Measurements from ENCODE around the gene PWWP2B. TPM values are rescaled to one million over a fixed set of nuclear protein-coding genes. Genes with fewer than 3 reads are reported as not detected.

PWWP2B gene
- total and polyA plus RNA-seq, 2 experiments from 2014 or later = 2.3 to 12.8 TPM

DNA sequence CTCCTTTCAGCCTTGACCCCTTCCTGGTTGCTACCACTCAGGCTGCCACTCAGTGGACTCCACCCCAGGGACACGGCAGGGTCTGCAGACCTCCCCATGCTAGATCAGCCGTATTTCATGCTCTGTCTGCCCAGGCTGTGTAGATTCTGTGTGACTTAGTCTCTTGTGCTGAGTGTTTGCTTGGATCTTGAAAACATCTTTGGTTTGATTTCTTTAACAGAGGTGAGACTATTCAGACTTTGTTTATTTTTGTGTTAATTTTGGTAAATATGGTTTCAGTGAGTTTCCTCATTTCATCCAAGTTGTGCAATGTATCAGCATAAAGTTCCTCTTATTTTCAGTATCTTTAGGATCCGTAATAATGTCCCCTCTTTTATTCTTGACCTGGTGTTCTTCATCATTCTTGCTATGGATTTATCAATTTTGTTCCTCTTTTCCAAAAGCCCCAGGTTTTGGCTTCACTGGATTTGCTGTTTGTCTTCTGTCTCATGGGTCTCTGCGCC lies 21.2 kb upstream of the PWWP2B start:
- no peak overlapping the region for H3K27ac Mint-ChIP-seq
- Histone ChIP-seq H3K27ac (ENCODE audit: low read depth) (no peak overlapping the region), H3K36me3 (ENCODE audit: insufficient read depth) (no peaks in the 10 kb centered on the region), H2AFZ (peak overlapping the region; percentile 76), H3K9me2 (ENCODE audit: insufficient read depth) (no peaks in the 10 kb centered on the region), H3K4me3 (no peak overlapping the region), H3F3A (replicated peaks; ENCODE audit: low read depth) (no peaks in the 10 kb centered on the region), H4K20me1 (replicated peaks; ENCODE audit: insufficient read depth) (no peaks in the 10 kb centered on the region), H3K27me3 (ENCODE audit: insufficient read depth) (no peaks in the 10 kb centered on the region), H3K4me1 (ENCODE audit: insufficient read depth) (no peaks in the 10 kb centered on the region), H3K79me2 (replicated peaks; ENCODE audit: insufficient read depth) (no peaks in the 10 kb centered on the region), H3K4me2 (no peak overlapping the region)
- H3K9me3 Mint-ChIP-seq = no peaks in the 10 kb centered on the region
- no peak for ATAC-seq
- H3K4me3 Mint-ChIP-seq = no peak overlapping the region
- H3K4me1 Mint-ChIP-seq = peaks cover 8% of the 10 kb centered on the region
- TF ChIP-seq NANOG (IDR thresholded peaks at IDR 0.05; ENCODE audit: borderline replicate concordance) = no peak
- TF ChIP-seq, protein P1, sequence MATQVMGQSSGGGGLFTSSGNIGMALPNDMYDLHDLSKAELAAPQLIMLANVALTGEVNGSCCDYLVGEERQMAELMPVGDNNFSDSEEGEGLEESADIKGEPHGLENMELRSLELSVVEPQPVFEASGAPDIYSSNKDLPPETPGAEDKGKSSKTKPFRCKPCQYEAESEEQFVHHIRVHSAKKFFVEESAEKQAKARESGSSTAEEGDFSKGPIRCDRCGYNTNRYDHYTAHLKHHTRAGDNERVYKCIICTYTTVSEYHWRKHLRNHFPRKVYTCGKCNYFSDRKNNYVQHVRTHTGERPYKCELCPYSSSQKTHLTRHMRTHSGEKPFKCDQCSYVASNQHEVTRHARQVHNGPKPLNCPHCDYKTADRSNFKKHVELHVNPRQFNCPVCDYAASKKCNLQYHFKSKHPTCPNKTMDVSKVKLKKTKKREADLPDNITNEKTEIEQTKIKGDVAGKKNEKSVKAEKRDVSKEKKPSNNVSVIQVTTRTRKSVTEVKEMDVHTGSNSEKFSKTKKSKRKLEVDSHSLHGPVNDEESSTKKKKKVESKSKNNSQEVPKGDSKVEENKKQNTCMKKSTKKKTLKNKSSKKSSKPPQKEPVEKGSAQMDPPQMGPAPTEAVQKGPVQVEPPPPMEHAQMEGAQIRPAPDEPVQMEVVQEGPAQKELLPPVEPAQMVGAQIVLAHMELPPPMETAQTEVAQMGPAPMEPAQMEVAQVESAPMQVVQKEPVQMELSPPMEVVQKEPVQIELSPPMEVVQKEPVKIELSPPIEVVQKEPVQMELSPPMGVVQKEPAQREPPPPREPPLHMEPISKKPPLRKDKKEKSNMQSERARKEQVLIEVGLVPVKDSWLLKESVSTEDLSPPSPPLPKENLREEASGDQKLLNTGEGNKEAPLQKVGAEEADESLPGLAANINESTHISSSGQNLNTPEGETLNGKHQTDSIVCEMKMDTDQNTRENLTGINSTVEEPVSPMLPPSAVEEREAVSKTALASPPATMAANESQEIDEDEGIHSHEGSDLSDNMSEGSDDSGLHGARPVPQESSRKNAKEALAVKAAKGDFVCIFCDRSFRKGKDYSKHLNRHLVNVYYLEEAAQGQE (IDR thresholded peaks at IDR 0.05; ENCODE audit: unreplicated experiment) = no peak
- TF ChIP-seq JUNB (IDR thresholded peaks at IDR 0.05; ENCODE audit: unreplicated experiment) = no peak
- TF ChIP-seq EZH2phosphoT487 (IDR thresholded peaks at IDR 0.05; ENCODE audit: unreplicated experiment) = no peak
- TF ChIP-seq, protein P2, sequence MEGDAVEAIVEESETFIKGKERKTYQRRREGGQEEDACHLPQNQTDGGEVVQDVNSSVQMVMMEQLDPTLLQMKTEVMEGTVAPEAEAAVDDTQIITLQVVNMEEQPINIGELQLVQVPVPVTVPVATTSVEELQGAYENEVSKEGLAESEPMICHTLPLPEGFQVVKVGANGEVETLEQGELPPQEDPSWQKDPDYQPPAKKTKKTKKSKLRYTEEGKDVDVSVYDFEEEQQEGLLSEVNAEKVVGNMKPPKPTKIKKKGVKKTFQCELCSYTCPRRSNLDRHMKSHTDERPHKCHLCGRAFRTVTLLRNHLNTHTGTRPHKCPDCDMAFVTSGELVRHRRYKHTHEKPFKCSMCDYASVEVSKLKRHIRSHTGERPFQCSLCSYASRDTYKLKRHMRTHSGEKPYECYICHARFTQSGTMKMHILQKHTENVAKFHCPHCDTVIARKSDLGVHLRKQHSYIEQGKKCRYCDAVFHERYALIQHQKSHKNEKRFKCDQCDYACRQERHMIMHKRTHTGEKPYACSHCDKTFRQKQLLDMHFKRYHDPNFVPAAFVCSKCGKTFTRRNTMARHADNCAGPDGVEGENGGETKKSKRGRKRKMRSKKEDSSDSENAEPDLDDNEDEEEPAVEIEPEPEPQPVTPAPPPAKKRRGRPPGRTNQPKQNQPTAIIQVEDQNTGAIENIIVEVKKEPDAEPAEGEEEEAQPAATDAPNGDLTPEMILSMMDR (conservative IDR thresholded peaks at IDR 0.05; ENCODE audit: low read depth in 2 of 2) = no peak
- TF ChIP-seq CREB1 (CRISPR knock-in tag; IDR thresholded peaks at IDR 0.05; ENCODE audit: low read depth) = no peak
- no peak for TF ChIP-seq STAT1 (IDR thresholded peaks at IDR 0.05; ENCODE audit: unreplicated experiment)
- TF ChIP-seq ZNF331 (CRISPR knock-in tag; IDR thresholded peaks at IDR 0.05; ENCODE audit: low read depth) = no peak
- no peak for TF ChIP-seq POLR2AphosphoS5 (IDR thresholded peaks at IDR 0.05; ENCODE audit: low read depth)
- TF ChIP-seq, protein P3, sequence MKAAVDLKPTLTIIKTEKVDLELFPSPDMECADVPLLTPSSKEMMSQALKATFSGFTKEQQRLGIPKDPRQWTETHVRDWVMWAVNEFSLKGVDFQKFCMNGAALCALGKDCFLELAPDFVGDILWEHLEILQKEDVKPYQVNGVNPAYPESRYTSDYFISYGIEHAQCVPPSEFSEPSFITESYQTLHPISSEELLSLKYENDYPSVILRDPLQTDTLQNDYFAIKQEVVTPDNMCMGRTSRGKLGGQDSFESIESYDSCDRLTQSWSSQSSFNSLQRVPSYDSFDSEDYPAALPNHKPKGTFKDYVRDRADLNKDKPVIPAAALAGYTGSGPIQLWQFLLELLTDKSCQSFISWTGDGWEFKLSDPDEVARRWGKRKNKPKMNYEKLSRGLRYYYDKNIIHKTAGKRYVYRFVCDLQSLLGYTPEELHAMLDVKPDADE (IDR thresholded peaks at IDR 0.05) = no peak
- no peak for TF ChIP-seq ZNF114 (CRISPR knock-in tag; IDR thresholded peaks at IDR 0.05)
- no peak for TF ChIP-seq EZH2 (IDR thresholded peaks at IDR 0.05; ENCODE audit: low read depth, unreplicated experiment)
- TF ChIP-seq, protein P4, sequence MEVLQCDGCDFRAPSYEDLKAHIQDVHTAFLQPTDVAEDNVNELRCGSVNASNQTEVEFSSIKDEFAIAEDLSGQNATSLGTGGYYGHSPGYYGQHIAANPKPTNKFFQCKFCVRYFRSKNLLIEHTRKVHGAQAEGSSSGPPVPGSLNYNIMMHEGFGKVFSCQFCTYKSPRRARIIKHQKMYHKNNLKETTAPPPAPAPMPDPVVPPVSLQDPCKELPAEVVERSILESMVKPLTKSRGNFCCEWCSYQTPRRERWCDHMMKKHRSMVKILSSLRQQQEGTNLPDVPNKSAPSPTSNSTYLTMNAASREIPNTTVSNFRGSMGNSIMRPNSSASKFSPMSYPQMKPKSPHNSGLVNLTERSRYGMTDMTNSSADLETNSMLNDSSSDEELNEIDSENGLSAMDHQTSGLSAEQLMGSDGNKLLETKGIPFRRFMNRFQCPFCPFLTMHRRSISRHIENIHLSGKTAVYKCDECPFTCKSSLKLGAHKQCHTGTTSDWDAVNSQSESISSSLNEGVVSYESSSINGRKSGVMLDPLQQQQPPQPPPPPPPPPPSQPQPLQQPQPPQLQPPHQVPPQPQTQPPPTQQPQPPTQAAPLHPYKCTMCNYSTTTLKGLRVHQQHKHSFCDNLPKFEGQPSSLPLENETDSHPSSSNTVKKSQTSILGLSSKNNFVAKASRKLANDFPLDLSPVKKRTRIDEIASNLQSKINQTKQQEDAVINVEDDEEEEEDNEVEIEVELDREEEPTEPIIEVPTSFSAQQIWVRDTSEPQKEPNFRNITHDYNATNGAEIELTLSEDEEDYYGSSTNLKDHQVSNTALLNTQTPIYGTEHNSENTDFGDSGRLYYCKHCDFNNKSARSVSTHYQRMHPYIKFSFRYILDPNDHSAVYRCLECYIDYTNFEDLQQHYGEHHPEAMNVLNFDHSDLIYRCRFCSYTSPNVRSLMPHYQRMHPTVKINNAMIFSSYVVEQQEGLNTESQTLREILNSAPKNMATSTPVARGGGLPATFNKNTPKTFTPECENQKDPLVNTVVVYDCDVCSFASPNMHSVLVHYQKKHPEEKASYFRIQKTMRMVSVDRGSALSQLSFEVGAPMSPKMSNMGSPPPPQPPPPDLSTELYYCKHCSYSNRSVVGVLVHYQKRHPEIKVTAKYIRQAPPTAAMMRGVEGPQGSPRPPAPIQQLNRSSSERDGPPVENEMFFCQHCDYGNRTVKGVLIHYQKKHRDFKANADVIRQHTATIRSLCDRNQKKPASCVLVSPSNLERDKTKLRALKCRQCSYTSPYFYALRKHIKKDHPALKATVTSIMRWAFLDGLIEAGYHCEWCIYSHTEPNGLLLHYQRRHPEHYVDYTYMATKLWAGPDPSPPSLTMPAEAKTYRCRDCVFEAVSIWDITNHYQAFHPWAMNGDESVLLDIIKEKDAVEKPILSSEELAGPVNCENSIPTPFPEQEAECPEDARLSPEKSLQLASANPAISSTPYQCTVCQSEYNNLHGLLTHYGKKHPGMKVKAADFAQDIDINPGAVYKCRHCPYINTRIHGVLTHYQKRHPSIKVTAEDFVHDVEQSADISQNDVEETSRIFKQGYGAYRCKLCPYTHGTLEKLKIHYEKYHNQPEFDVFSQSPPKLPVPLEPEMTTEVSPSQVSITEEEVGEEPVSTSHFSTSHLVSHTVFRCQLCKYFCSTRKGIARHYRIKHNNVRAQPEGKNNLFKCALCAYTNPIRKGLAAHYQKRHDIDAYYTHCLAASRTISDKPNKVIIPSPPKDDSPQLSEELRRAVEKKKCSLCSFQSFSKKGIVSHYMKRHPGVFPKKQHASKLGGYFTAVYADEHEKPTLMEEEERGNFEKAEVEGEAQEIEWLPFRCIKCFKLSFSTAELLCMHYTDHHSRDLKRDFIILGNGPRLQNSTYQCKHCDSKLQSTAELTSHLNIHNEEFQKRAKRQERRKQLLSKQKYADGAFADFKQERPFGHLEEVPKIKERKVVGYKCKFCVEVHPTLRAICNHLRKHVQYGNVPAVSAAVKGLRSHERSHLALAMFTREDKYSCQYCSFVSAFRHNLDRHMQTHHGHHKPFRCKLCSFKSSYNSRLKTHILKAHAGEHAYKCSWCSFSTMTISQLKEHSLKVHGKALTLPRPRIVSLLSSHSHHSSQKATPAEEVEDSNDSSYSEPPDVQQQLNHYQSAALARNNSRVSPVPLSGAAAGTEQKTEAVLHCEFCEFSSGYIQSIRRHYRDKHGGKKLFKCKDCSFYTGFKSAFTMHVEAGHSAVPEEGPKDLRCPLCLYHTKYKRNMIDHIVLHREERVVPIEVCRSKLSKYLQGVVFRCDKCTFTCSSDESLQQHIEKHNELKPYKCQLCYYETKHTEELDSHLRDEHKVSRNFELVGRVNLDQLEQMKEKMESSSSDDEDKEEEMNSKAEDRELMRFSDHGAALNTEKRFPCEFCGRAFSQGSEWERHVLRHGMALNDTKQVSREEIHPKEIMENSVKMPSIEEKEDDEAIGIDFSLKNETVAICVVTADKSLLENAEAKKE (CRISPR knock-in tag; IDR thresholded peaks at IDR 0.05) = no peak
- H3K36me3 Mint-ChIP-seq (ENCODE audit: low read depth) = peaks cover 3% of the 10 kb centered on the region; the same call in 2 of the 3 replicates
- no peak for DNase-seq (ENCODE audit: low spot score)
- H3K27me3 Mint-ChIP-seq (ENCODE audit: insufficient read depth, low read depth, poor library complexity) = peaks cover 3% of the 10 kb centered on the region
